CD4-positive, CD25-positive, alpha-beta regulatory T cell (primary cell): ENCODE data around the gene GABRR1. TPM values are rescaled to one million over a fixed set of nuclear protein-coding genes. Genes with fewer than 3 reads are reported as not detected.

Experiments used
- ATAC-seq, 2 donors: fragments of 150-1000 bp; cut with Tn5 transposase; one replicate each; pipeline ENCODE4 v1.10.0; 2021; ENCODE audit warnings: low read depth in 2 of 2, moderate number of reproducible peaks in 2 of 2, moderate library complexity in 1 of 2
- DNase-seq, 3 donors: peaks; one replicate each; pipeline versions ENCODE4 v3.0.0 to v3.0.0-alpha.2; 2012 to 2022; ENCODE audit warnings: mixed read lengths in 1 of 3
- H3K27ac ChIP-seq: one replicate; pipeline ENCODE4 v1.7.0; 2013; ENCODE audit warnings: mild to moderate bottlenecking, low read length; ENCODE audit not compliant: insufficient read depth, poor library complexity, severe bottlenecking
- H3K27me3 ChIP-seq: one replicate; pipeline ENCODE4 v1.7.0; 2013; ENCODE audit warnings: low read length; ENCODE audit not compliant: control insufficient read depth, insufficient read depth
- H3K36me3 ChIP-seq: one replicate; pipeline ENCODE4 v1.7.0; 2013; ENCODE audit warnings: mild to moderate bottlenecking, low read length, moderate library complexity; ENCODE audit not compliant: control insufficient read depth, insufficient read depth
- H3K4me1 ChIP-seq: 2 replicates; pipeline ENCODE4 v1.7.0; 2013; ENCODE audit warnings: mild to moderate bottlenecking, low read length; ENCODE audit not compliant: insufficient read depth, control insufficient read depth, poor library complexity, severe bottlenecking
- H3K4me3 ChIP-seq: one replicate; pipeline ENCODE4 v1.7.0; 2013; ENCODE audit warnings: low read depth, mild to moderate bottlenecking, low read length, moderate library complexity
- H3K9me3 ChIP-seq, 2 experiments: 1 replicate in 1 of 2; 2 replicates in 1 of 2; pipeline ENCODE4 v1.7.0; 2013; ENCODE audit warnings: low read length in 2 of 2, mild to moderate bottlenecking in 1 of 2, moderate library complexity in 1 of 2; ENCODE audit not compliant: control insufficient read depth in 2 of 2
- H3K27ac Mint-ChIP-seq, 3 donors: one replicate each; pipeline ENCODE4 v1.8.0; 2020 to 2022; ENCODE audit warnings: mild to moderate bottlenecking in 3 of 3, mixed read lengths in 3 of 3, moderate library complexity in 2 of 3
- H3K27me3 Mint-ChIP-seq: one replicate; pipeline ENCODE4 v1.8.0; 2022; ENCODE audit warnings: mild to moderate bottlenecking, mixed read lengths
- H3K36me3 Mint-ChIP-seq: one replicate; pipeline ENCODE4 v1.8.0; 2020; ENCODE audit warnings: mixed read lengths
- H3K4me1 Mint-ChIP-seq, 4 donors: one replicate each; pipeline ENCODE4 v1.8.0; 2020 to 2022; ENCODE audit warnings: mixed read lengths in 4 of 4, mild to moderate bottlenecking in 1 of 4
- H3K4me3 Mint-ChIP-seq, 4 donors: one replicate each; pipeline ENCODE4 v1.8.0; 2020 to 2022; ENCODE audit warnings: mild to moderate bottlenecking in 4 of 4, mixed read lengths in 4 of 4, moderate library complexity in 3 of 4
- H3K9me3 Mint-ChIP-seq, 7 donors: one replicate each; pipeline ENCODE4 v1.8.0; 2020 to 2022; ENCODE audit warnings: mixed read lengths in 7 of 7, mild to moderate bottlenecking in 3 of 7, moderate library complexity in 2 of 7
- polyA plus RNA-seq, 4 donors: library from polyadenylated mRNA; unstranded; fragments of 300-500 nt; fragmentation: Illumina TruSeq; gene quantifications; one replicate each; pipeline ENCODE4 v1.2.3, GENCODE V29; 2021
- total RNA-seq: library from RNA; stranded (reverse); gene quantifications from one replicate; pipeline ENCODE4 v1.2.3, GENCODE V29; 2022

GABRR1 gene
- total and polyA plus RNA-seq, 5 donors from 2014 or later: not detected

DNA sequence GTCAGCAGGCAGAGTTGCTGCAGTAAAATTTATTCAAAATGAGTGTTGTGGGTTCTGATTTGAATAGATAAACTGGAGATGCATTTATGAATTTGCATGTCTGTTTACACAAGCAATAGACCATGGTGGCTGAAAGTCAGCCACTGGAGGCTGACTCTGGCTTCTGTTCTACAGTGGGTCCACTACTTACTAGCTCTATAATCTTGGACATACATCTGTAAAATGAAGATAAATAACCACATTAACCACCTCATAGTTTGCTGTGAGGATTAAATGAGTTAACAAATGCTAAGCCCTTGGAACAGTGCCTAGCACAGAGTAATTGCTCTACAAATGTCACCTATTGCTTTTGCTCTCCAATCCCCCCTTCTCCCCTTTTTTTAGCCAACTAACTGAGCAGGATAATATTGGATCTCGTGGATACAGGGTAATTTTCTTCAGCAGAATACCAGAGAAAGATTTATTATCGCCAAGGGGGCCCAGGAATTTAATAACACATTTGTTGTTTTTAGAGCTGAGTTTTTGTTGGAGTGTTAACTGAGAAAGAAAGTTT is 72.7 kb downstream of the GABRR1 start:
- ATAC-seq: no peak
- no peaks in the 10 kb centered on the region for H3K36me3 ChIP-seq
- H3K9me3 Mint-ChIP-seq: no peaks in the 10 kb centered on the region
- H3K4me1 Mint-ChIP-seq: peaks cover 10 to 32% (median 22%) of the 10 kb centered on the region in 4 donors
- H3K27ac Mint-ChIP-seq: no peak overlapping the region
- H3K9me3 ChIP-seq: no peaks in the 10 kb centered on the region
- H3K36me3 Mint-ChIP-seq: peaks cover 5% of the 10 kb centered on the region
- DNase-seq: peak in 1 of 3 donors; percentile 7
- no peak overlapping the region for H3K4me3 ChIP-seq
- H3K4me1 ChIP-seq: peaks cover 25% of the 10 kb centered on the region
- H3K27me3 Mint-ChIP-seq: peaks cover 8% of the 10 kb centered on the region
- peaks cover 2% of the 10 kb centered on the region for H3K27me3 ChIP-seq
- H3K4me3 Mint-ChIP-seq: peak overlapping the region in 3 of 4 donors; percentile 52 to 100 (median 77)
- no peak overlapping the region for H3K27ac ChIP-seq

DNA sequence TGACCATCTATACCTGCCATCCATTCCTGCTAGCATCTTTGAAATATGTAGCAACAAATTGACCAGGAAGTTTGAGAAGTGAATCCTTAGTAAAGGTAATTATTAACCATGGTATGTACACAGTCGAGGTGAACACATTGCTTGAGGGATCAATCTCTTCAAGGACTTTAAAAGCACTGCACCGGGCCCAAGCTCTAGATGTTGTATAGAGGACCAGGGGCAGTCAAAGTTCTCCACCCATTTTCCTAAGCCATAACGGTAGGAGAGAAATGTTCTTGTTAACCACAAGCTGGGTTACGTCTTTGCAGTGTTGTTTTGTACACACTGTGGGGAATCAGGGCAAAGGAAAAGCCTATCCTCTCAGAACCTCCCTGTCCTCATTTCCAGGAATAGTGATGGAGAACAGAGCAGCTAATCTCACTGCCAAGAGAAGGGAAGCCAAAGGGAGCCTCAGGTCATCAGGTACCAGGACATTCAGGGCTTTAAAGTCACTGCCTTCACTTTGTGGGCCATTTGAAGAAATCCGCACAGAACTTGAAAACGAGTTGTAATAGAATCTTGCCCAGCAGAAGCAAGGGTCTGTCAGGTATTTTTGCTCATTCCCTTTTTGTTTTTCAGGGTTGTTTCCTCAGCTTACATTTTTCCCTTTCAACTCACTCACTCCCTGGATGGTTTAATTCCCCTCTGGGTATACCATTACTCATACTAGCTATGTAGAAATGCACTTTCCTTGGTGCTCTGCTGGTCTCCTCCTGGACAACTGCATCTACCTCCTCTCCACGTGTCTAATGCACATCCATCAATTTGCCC is 76.6 kb downstream of the GABRR1 start:
- Histone ChIP-seq H3K4me3 (no peak overlapping the region), H3K9me3 (no peaks in the 10 kb centered on the region), H3K27ac (no peak overlapping the region), H3K4me1 (peaks cover 5% of the 10 kb centered on the region), H3K27me3 (peaks cover 2% of the 10 kb centered on the region), H3K36me3 (no peaks in the 10 kb centered on the region)
- peaks cover 8% of the 10 kb centered on the region for H3K27me3 Mint-ChIP-seq
- H3K9me3 Mint-ChIP-seq: no peaks in the 10 kb centered on the region
- no peak for DNase-seq
- ATAC-seq: no peak
- H3K36me3 Mint-ChIP-seq: peaks cover 7% of the 10 kb centered on the region
- no peak overlapping the region for H3K27ac Mint-ChIP-seq
- H3K4me3 Mint-ChIP-seq: no peak overlapping the region
- H3K4me1 Mint-ChIP-seq: peaks cover 2 to 12% (median 9%) of the 10 kb centered on the region in 4 donors

DNA sequence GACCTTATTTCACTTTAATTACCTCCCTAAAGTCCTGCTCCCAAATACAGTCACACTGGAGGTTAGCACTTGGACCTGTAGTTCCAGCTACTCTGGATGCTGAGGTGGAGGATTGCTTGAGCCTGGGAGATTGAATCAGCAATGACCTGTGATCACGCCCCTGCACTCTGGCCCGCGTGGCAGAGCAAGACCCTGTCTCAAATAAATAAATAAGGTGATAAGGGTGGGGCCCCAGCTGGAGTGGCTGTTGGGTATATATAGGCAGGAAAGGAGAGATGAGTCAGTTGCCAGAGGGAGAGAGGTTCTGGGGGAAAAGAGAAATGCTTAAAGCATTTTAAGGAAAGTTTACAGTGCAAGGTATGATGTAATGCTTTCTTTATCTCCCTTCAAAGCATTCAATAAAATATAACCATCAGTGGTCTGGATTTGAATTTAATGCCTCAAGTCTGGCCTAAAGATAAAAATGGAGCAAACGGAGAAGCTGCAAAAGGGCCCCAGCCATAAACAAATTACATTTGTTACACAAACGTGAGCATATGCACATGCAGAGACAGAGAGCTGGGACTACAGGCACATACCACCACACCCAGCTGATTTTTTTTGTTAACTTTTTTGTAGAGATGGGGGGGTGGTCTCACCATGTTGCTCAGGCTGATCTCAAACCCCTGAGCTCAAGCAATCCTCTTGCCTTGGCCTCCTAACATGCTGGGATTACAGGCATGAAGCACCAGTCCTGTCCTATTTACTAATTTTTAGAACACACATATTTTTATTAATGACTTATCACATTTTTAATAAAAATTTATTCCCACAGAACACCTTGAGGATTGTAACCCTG is 77.4 kb downstream of the GABRR1 start:
- peaks cover 7% of the 10 kb centered on the region for H3K27me3 Mint-ChIP-seq
- no peak overlapping the region for H3K27ac Mint-ChIP-seq

DNA sequence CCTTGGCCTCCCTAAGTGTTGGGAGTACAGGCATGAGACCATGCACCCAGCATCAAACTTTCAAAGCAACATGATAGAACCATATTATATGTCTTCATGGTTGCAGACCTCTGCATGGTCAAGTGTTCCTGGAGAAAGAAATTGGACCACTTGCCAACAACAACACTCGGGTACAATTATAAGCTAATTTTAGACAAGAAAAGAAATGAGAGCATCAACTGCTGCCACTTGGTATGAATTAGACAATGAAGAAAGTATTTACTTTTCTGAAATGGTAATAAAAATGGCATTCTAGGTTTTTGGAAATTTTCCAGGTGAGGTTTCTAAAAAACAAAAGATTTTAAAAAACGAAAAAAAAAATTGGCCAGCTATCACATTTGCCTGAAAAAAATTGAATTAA is 79.0 kb downstream of the GABRR1 start:
- Histone ChIP-seq H3K4me3 (no peak overlapping the region), H3K4me1 (no peaks in the 10 kb centered on the region), H3K27ac (no peak overlapping the region), H3K27me3 (peaks cover 2% of the 10 kb centered on the region), H3K36me3 (no peaks in the 10 kb centered on the region), H3K9me3 (no peaks in the 10 kb centered on the region)
- Mint-ChIP-seq H3K4me1 (no peaks in the 10 kb centered on the region), H3K36me3 (peaks cover 7% of the 10 kb centered on the region), H3K27me3 (no peaks in the 10 kb centered on the region), H3K4me3 (no peak overlapping the region), H3K9me3 (no peaks in the 10 kb centered on the region), H3K27ac (no peak overlapping the region)
- no peak for ATAC-seq
- DNase-seq: no peak

More for the DNA sequence above, 77.4 kb downstream of the GABRR1 start:
- ATAC-seq: no peak
- H3K27ac ChIP-seq: no peak overlapping the region
- H3K9me3 ChIP-seq: no peaks in the 10 kb centered on the region
- peaks cover 7% of the 10 kb centered on the region for H3K36me3 Mint-ChIP-seq
- no peaks in the 10 kb centered on the region for H3K9me3 Mint-ChIP-seq
- peaks cover 0 to 5% (median 3%) of the 10 kb centered on the region in 4 donors for H3K4me1 Mint-ChIP-seq
- DNase-seq: no peak
- no peaks in the 10 kb centered on the region for H3K36me3 ChIP-seq
- H3K4me1 ChIP-seq: no peaks in the 10 kb centered on the region
- no peak overlapping the region for H3K4me3 ChIP-seq
- H3K4me3 Mint-ChIP-seq: no peak overlapping the region
- H3K27me3 ChIP-seq: peaks cover 2% of the 10 kb centered on the region

DNA sequence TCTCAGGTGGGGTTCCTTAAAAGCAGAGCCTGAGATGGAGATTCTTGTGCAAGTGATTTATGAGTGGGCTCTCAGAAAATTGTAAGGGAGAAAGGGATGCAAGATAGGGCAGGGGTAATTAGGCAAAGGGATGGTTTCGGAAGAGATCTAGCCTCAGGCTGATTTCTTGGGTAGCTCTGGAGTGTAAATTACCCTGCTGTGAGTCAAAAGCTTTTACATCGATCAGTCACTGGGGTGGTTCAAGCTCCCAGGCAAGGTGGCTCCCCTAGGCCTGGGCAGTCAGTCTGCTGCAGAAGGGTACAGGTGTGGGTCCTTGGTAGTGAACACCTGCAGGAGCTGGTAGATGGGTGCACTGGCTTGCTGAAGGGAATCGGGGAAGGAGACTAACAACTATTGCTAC is 82.4 kb downstream of the GABRR1 start:
- H3K36me3 ChIP-seq: no peaks in the 10 kb centered on the region
- H3K9me3 ChIP-seq: no peaks in the 10 kb centered on the region
- Mint-ChIP-seq H3K4me1 (no peaks in the 10 kb centered on the region), H3K27ac (no peak overlapping the region), H3K9me3 (no peaks in the 10 kb centered on the region), H3K27me3 (no peaks in the 10 kb centered on the region), H3K36me3 (peaks cover 6% of the 10 kb centered on the region), H3K4me3 (no peak overlapping the region)
- DNase-seq: no peak
- H3K27me3 ChIP-seq: no peaks in the 10 kb centered on the region
- no peak overlapping the region for H3K27ac ChIP-seq
- no peaks in the 10 kb centered on the region for H3K4me1 ChIP-seq
- H3K4me3 ChIP-seq: no peak overlapping the region
- ATAC-seq: no peak

DNA sequence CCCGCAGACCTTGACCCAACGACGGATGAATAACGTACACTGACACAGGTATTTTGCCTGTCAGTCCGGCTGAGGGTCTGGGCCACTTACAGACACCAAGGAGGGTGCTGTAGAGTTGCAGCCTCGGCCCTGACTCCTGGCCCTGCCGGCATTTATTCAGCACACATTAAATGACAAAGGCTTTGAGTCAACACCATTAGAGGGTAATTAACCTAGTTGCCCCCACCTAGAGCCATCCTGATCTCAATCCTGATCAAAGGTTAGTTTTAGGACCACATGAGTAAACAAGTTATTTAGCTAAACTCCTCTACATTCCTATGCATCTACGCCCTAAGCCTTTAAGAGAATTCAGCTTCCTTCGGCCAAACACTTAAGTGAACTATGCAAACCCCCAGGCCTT is 83.2 kb downstream of the GABRR1 start:
- Histone ChIP-seq H3K9me3 (no peaks in the 10 kb centered on the region), H3K36me3 (no peaks in the 10 kb centered on the region), H3K4me1 (no peaks in the 10 kb centered on the region), H3K27me3 (no peaks in the 10 kb centered on the region), H3K27ac (no peak overlapping the region), H3K4me3 (no peak overlapping the region)
- H3K27ac Mint-ChIP-seq: no peak overlapping the region
- H3K36me3 Mint-ChIP-seq: peaks cover 7% of the 10 kb centered on the region
- no peak overlapping the region for H3K4me3 Mint-ChIP-seq
- no peaks in the 10 kb centered on the region for H3K4me1 Mint-ChIP-seq
- ATAC-seq (no peak), DNase-seq (no peak)
- H3K27me3 Mint-ChIP-seq: no peaks in the 10 kb centered on the region
- H3K9me3 Mint-ChIP-seq: no peaks in the 10 kb centered on the region

DNA sequence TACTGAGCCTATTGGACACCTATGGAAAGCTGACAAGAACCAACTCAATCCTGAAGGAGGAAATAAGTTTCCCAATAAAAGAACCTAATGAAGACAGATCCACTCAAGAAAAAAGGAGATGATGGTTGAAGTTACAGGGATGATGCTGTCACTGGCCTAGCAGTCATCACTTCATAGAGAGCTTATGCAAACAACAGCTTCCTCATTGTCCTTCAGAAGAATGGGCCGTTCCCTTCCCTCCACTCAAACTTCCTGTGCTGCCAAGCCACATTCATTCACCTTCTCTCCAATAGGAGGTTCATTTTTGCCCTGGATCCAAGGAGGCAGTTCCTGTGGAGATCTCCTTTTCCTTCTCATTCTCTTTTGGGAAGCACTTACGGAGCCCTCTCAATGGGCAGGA is 85.1 kb downstream of the GABRR1 start:
- no peaks in the 10 kb centered on the region for H3K4me1 Mint-ChIP-seq
- no peaks in the 10 kb centered on the region for H3K27me3 ChIP-seq
- H3K27ac ChIP-seq: no peak overlapping the region
- H3K4me1 ChIP-seq: no peaks in the 10 kb centered on the region
- no peaks in the 10 kb centered on the region for H3K36me3 ChIP-seq
- ATAC-seq: no peak
- no peaks in the 10 kb centered on the region for H3K9me3 ChIP-seq
- H3K9me3 Mint-ChIP-seq: peaks cover 0 to 7% (median 2%) of the 10 kb centered on the region in 7 donors
- H3K27me3 Mint-ChIP-seq: no peaks in the 10 kb centered on the region
- H3K4me3 ChIP-seq: no peak overlapping the region
- DNase-seq: no peak
- H3K36me3 Mint-ChIP-seq: peaks cover 14% of the 10 kb centered on the region
- H3K4me3 Mint-ChIP-seq: no peak overlapping the region
- H3K27ac Mint-ChIP-seq: no peak overlapping the region
